Gastrocnemius medialis (tissue), 4 donors: ENCODE measurements around the gene CALN1. TPM values are rescaled to one million over a fixed set of nuclear protein-coding genes. Genes with fewer than 3 reads are reported as not detected.

Experiments used
- ATAC-seq, 2 donors: fragments of 150-250 bp; one replicate each; pipeline ENCODE4 v1.9.1; 2016
- DNase-seq, 2 donors: peaks; one replicate each; pipeline ENCODE4 v3.0.0-alpha.2; 2019
- H3K27ac ChIP-seq, 4 donors: fragments of 200-600 bp; sonication (generic); 1 replicate in 1 of 4; 2 replicates in 3 of 4; pipeline ENCODE4 v1.5.1; 2016 to 2018; ENCODE audit warnings: mild to moderate bottlenecking in 2 of 4, moderate library complexity in 1 of 4
- H3K27me3 ChIP-seq, 3 donors: fragments of 200-600 bp; sonication (generic) in 2 of 3; 1 replicate in 1 of 3; 2 replicates in 2 of 3; pipeline versions ENCODE4 v1.5.1 to v1.6.0; 2016 to 2019; ENCODE audit warnings: mild to moderate bottlenecking in 1 of 3, moderate library complexity in 1 of 3
- H3K36me3 ChIP-seq, 2 donors: fragments of 200-600 bp; sonication (generic) in 1 of 2; one replicate each; pipeline ENCODE4 v1.5.1; 2017 to 2018
- H3K4me1 ChIP-seq, 2 donors: fragments of 200-600 bp; sonication (generic) in 1 of 2; one replicate each; pipeline ENCODE4 v1.5.1; 2016 to 2017; ENCODE audit warnings: mild to moderate bottlenecking in 2 of 2
- H3K4me3 ChIP-seq, 4 donors: fragments of 200-600 bp; sonication (generic) in 3 of 4; 1 replicate in 1 of 4; 2 replicates in 3 of 4; pipeline ENCODE4 v1.5.1; 2016 to 2019; ENCODE audit warnings: mild to moderate bottlenecking in 2 of 4
- H3K9me3 ChIP-seq, 3 donors: fragments of 200-600 bp; sonication (generic) in 2 of 3; 1 replicate in 1 of 3; 2 replicates in 2 of 3; pipeline ENCODE4 v1.5.1; 2016 to 2019
- CTCF ChIP-seq, 5 experiments: fragments of 450-650 bp in 3 of 5; fragments of 200-600 bp in 2 of 5; sonication (generic) in 2 of 5; IDR thresholded peaks in 4 of 5; conservative IDR thresholded peaks in 1 of 5; 1 replicate in 4 of 5; 2 replicates in 1 of 5; pipeline ENCODE4 v1.5.1; 2016 to 2019; ENCODE audit warnings: antibody characterized with exemption in 5 of 5, mild to moderate bottlenecking in 3 of 5, moderate library complexity in 3 of 5
- POLR2A ChIP-seq, 2 donors: fragments of 450-650 bp; IDR thresholded peaks; one replicate each; pipeline ENCODE4 v1.6.1; 2017; ENCODE audit warnings: antibody characterized with exemption in 2 of 2, mild to moderate bottlenecking in 2 of 2, moderate library complexity in 2 of 2
- in situ Hi-C, 4 donors: fragments of 200-750 bp; cut with MboI; loops; one replicate each; pipeline versions ENCODE4 v1.15.0 to v1.8.0; 2017; ENCODE audit warnings: low sequenced_read_pairs in 4 of 4
- intact Hi-C: fragments of 100-400 bp; cut with DNase I; formaldehyde crosslinking; loops from one replicate; pipeline ENCODE4 v1.15.1; 2023; ENCODE audit warnings: low total_unique reads
- total RNA-seq, 4 donors: library from RNA; depleted of rRNA; stranded (reverse); fragments of >200 nt; gene quantifications; one replicate each; pipeline versions ENCODE4 v1.1.0 to v1.2.3, GENCODE V29; 2016

Gene CALN1
- total RNA-seq, 4 donors from 2014 or later = not detected

- Histone ChIP-seq H3K9me3 (no peaks in the 10 kb centered on the region), H3K4me1 (no peaks in the 10 kb centered on the region), H3K4me3 (no peak overlapping the region), H3K27me3 (peaks cover 11 to 22% (median 17%) of the 10 kb centered on the region in 3 donors), H3K36me3 (no peaks in the 10 kb centered on the region), H3K27ac (no peak overlapping the region)
- no peak for TF ChIP-seq POLR2A (IDR thresholded peaks at IDR 0.05)
- TF ChIP-seq CTCF (IDR thresholded peaks at IDR 0.05 in 4 of 5, conservative IDR thresholded peaks at IDR 0.05 in 1 of 5) = no peak
- DNase-seq = no peak
- intact Hi-C loops = no loop called here
- ATAC-seq = no peak
- in situ Hi-C loops = no loop called here
Measured at GRCh38 chr7:72336632-72337389, 75.3 kb downstream of the CALN1 start.

- DNase-seq (no peak), ATAC-seq (no peak)
- no peak overlapping the region for H3K27ac ChIP-seq
- in situ Hi-C loops = no loop called here
- peaks cover 11 to 22% (median 17%) of the 10 kb centered on the region in 3 donors for H3K27me3 ChIP-seq
- H3K4me1 ChIP-seq = no peaks in the 10 kb centered on the region
- H3K4me3 ChIP-seq = no peak overlapping the region
- intact Hi-C loops = no loop called here
- no peaks in the 10 kb centered on the region for H3K9me3 ChIP-seq
- no peak for TF ChIP-seq CTCF (IDR thresholded peaks at IDR 0.05 in 4 of 5, conservative IDR thresholded peaks at IDR 0.05 in 1 of 5)
- TF ChIP-seq POLR2A (IDR thresholded peaks at IDR 0.05) = no peak
- no peaks in the 10 kb centered on the region for H3K36me3 ChIP-seq
Measured at GRCh38 chr7:72336382-72336631, 75.8 kb downstream of the CALN1 start.

GRCh38 chr7:72335561-72336381 is 76.4 kb downstream of the CALN1 start:
- H3K4me1 ChIP-seq = no peaks in the 10 kb centered on the region
- no peak overlapping the region for H3K4me3 ChIP-seq
- intact Hi-C loops (no loop called here), in situ Hi-C loops (no loop called here)
- ATAC-seq (no peak), DNase-seq (no peak)
- no peak overlapping the region for H3K27ac ChIP-seq
- TF ChIP-seq CTCF (IDR thresholded peaks at IDR 0.05 in 4 of 5, conservative IDR thresholded peaks at IDR 0.05 in 1 of 5) (no peak), POLR2A (IDR thresholded peaks at IDR 0.05) (no peak)
- H3K27me3 ChIP-seq = peaks cover 11 to 22% (median 17%) of the 10 kb centered on the region in 3 donors
- no peaks in the 10 kb centered on the region for H3K36me3 ChIP-seq
- H3K9me3 ChIP-seq = no peaks in the 10 kb centered on the region

- in situ Hi-C loops = no loop called here
Measured at GRCh38 chr7:72334698-72335097, 77.4 kb downstream of the CALN1 start.

More at GRCh38 chr7:72334698-72335097, 77.4 kb downstream of the CALN1 start:
- no peak for DNase-seq
- Histone ChIP-seq H3K9me3 (no peaks in the 10 kb centered on the region), H3K4me3 (no peak overlapping the region), H3K27me3 (peaks cover 11 to 22% (median 17%) of the 10 kb centered on the region in 3 donors), H3K27ac (no peak overlapping the region), H3K4me1 (no peaks in the 10 kb centered on the region), H3K36me3 (no peaks in the 10 kb centered on the region)
- intact Hi-C loops = no loop called here
- no peak for ATAC-seq
- TF ChIP-seq CTCF (IDR thresholded peaks at IDR 0.05 in 4 of 5, conservative IDR thresholded peaks at IDR 0.05 in 1 of 5) (no peak), POLR2A (IDR thresholded peaks at IDR 0.05) (no peak)
